HG03175 (cell line): ENCODE results near the gene ZDHHC14.
"Not testable (repeated sequence)": the region's sequence is repeated elsewhere in the genome, so short reads cannot be mapped to it uniquely, and the experiment has no call there.

Experiments
- ATAC-seq: cut with Tn5 transposase; IDR thresholded peaks from one replicate; pipeline ENCODE4 v1.9.1; 2021; ENCODE audit warnings: mild to moderate bottlenecking, moderate library complexity; ENCODE audit not compliant: unreplicated experiment

The ZDHHC14 gene

DNA sequence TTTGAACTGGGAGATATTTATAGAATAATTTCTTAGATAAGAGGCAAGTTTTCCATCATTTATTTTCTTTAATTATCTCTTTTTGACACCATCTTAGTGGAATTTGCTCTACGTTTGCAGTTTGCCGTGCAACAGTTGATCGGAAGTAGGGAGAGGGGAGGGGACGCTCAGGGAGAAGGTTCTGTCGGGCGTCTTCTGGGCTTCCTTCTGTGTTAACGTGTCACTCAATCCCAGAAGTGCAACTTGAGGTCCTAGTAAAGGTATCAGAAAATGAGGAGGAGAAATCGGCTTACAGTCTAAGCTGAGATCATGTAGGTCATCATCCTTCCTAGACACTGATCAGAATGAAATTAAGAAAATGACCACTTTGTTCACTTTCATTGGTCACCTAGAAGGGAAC lies 293.1 kb downstream of the ZDHHC14 start:
- no peak for ATAC-seq

DNA sequence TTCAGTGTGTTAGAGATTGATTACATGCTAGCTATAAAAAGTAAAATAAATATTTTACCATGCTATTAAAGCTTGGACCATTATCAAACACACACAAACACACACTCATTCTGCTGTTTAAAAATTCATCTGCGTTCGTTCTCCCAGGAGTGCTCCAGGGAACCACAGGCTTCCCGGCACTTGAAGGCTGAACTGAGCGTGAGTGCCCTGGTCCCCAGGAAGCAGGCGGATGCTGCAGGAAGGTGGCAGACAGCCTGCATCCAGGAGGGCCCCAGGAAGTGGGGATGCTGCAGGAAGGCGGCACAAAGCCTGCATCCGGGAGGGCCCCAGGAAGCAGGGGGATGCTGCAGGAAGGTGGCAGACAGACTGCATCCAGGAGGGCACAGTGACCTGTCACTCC lies 294.8 kb downstream of the ZDHHC14 start:
- ATAC-seq = no peak

DNA sequence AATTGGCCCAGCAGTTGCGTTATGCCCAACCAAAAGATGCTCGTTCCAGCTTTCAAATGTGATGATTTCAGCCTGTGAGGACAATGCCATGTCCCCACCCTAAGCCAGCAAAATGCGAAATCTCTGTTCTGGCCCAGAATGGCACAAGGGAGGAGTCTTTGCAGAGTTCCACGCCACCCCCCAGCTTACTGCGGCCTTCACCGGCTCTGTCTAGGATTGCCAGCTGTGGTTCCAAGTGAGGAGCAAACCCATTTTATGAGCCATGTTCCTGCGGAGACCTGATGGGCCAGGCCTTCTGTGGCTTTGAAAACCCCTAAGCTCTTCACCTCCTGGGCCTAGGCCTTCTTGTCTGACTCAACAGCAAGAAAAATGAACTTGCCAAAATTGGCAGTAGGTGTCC lies 295.3 kb downstream of the ZDHHC14 start:
- ATAC-seq = no peak

DNA sequence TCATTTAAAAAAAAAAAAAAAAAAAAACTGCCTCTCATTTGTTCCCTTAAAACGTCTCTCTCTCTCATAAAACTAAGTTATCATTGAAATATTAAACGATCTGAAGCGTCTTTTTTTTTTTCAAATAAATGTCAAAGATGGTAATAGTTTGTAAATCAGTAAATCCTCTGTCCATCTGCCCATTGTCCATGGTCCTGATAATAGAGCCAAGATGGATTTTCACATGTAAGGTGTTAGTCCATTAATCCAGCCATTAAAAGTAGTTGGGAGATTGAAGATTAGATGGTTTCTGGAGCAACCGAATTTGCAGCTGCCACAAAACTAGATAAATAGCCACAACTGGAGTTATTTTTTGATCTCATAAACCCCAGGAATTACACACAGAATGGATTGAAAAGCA lies 296.2 kb downstream of the ZDHHC14 start:
- ATAC-seq = no peak

DNA sequence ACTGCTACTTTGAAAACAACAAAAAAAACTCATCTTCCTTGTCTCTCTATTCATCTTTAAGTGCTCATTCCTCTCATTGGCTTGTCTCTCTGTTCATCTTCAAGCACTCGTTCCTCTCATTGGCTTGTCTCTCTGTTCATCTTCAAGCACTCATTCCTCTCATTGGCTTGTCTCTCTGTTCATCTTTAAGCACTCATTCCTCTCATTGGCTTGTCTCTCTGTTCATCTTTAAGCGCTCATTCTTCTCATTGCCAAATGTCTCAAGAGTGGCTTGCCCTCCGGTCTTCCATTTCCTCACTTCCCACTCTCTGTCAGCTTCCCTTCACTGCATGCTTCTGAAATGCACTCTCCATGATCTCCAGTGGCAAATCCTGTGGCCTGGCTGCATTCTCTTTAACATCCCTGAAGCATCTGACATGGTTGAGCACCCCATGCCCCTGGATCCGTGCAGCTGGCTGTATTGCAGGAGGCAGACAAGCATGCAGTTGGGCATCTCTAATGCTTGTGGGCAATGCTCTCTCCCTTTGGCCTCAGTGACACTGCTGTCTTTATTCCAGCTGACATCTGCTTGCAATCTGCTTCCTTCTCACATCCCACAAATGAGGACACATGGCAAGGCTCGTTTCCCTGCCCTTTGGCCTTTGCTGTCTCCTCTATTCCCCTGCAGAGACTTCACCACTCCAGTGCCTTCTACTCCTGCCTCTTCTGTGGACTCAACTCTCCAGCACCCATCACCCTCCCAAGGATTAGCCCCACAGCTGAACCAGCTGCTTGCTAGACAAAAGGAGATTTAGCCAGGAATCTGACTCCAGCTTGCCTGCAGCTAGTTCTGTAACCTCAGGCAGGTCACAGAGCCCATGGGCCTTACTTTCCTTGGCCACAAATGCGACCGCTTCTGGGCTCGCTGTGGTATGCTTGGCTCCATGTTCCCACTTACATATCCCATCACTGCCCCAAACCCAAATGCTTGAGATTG lies 298.9 kb downstream of the ZDHHC14 start:
- ATAC-seq = no peak

DNA sequence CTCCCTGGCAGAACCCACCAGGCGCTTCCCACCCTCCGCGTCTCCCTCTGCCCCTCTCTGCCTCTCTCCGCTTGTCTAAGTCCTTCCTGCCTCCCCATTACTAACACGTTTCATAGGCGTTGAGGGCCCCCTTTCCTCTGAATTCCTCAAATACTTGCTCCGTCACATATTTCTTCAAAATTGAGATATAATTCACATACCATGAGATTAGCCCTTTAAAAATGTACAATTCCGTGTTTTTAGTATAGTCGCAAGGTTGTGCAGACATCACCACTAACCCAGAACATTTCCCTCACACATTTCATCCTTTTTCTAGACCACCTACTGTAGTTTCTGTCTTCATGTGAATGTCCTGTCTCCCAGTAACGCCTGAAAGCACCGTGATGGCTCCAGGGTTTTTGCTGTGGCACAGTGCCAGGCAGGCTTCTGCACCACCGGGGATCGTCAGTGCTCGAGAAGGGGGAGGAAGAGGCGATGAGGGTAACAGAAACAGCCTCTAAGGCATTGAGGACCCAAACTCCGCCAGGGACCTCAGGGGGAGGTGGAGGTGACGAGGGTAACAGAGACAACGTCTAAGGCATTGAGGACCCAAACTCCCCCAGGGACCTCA lies 300.2 kb downstream of the ZDHHC14 start:
- ATAC-seq = no peak

DNA sequence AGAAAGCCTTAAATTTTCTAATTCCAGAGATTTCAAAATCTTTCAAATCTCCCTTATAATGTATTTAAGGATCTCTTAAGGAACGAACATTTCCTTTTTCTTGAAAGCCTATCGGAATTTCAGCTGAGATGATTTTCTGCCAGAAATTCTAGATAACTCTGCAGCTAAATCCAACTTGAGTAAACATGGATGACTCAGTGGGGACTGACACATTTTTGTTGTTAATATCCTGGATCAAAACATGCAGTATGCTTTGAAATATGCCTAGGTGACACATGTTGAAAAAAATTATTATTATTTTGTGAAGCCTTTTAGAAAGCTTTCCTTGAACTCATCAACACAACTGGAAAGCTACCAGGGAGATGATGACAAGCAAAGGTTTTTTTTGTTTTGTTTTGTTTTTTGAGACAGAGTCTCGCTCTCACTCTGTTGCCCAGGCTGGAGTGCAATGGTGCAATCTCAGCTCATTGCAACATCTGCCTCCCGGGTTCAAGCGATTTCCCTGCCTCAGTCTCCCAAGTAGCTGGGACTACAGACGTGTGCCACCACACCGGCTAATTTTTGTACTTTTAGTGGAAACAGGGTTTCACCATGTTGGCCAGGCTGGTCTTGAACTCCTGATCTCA lies 302.0 kb downstream of the ZDHHC14 start:
- ATAC-seq = no peak

- ATAC-seq = no peak
Measured at GRCh38 chr6:157683707-157684106, 302.7 kb downstream of the ZDHHC14 start.

- ATAC-seq = no peak
Measured at GRCh38 chr6:157684620-157685299, 303.8 kb downstream of the ZDHHC14 start.

- no peak for ATAC-seq
Measured at GRCh38 chr6:157685596-157686280, 304.7 kb downstream of the ZDHHC14 start.

DNA sequence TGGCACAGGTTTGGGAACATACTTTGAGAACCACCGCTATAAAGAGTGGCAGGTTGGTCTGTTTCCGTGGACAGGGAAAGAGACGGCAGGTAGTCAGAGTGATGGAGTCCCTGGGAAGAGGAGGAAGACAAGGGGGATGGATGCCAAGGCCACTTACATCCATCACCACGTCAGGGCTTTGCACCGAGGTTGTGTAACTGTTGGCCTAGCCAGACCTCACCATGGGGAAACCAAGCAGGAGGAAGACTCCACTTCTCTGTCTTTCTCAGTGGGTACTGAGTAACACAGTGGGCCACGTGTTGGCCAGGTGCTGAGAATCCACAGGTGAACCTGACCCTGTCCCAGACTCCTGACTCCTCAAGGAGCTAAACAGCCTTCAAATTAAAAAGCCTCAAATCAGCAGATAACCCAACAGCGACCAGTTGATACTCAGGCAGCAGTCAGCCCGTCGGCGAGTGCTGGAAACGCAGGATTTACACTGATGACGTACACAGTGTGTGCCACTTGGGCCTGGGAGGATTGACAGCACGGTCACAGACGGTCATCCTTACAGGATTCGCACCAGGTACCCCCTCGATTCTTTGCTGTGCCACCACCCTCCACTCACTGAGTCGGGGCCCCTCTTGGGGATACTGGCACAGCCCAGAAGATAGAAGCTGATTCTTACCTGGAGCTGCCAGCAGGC lies 307.4 kb downstream of the ZDHHC14 start:
- ATAC-seq = no peak

DNA sequence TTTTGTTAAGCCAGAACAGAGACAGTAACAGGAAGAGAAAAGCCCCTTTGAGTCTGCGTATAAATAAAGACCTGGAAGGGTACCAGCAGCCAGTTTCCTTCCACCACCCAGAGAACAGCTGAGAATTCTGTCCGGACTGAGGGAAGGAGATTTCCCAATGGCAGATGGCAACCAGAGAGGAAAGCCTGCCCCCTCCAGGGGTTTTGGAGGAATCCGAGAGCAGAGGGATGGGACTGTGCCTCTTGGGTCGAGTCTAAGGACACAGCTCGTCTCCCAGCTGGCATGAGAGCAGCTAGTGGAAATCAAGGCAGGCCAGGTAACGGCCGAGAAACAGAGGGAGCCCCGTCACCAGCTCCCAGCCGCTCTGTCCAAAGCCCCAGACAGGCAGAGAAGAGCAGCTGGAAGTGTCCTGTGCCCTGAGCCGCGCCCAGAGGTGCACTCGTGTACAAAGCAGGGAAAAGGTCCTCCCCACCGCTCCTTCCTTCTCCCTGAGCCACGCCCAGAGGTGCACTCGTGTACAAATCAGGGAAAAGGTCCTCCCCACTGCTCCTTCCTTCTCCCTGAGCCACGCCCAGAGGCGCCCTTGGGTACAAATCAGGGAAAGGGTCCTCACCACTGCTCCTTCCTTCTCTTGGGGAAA lies 308.1 kb downstream of the ZDHHC14 start:
- no peak for ATAC-seq

- no peak for ATAC-seq
Measured at GRCh38 chr6:157689875-157690274, 308.9 kb downstream of the ZDHHC14 start.

DNA sequence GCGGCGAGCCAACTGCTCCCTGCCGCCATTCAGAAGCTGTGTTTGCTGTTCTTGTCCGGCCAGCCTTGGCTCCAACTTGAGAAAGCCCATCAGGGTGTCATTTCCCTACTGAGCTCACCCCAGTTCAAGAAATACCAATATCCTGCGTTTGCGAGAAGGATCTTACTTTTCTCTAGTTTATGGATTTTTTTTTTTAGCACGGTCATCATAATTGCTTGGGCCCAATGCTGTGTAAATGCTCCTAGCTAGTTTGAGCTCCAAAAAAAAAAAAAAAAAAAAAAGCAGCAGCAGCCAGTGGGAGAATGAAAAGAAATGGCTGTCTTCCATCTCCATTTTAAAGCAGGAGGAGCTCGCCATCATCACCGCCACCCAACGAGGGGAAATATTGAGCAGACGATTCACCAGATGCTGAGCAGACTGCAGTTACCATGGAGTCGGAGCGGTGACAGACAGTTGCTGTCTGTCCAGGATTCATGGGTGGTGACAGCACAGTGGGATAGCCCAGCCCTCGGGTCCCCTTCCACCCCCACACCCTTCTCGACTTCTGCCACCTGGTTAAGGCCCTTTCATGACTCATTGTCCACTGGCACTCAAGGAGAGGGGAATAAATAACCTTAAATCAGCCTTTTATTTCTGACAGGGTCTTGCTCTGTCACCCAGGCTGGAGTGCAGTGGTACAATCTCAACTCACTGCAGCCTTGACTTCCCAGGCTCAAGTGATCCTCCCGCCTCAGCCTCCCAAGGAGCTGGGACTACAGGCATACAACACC lies 309.6 kb downstream of the ZDHHC14 start:
- ATAC-seq = no peak

- not testable (repeated sequence) for ATAC-seq
Measured at GRCh38 chr6:157691621-157692020, 310.6 kb downstream of the ZDHHC14 start.

DNA sequence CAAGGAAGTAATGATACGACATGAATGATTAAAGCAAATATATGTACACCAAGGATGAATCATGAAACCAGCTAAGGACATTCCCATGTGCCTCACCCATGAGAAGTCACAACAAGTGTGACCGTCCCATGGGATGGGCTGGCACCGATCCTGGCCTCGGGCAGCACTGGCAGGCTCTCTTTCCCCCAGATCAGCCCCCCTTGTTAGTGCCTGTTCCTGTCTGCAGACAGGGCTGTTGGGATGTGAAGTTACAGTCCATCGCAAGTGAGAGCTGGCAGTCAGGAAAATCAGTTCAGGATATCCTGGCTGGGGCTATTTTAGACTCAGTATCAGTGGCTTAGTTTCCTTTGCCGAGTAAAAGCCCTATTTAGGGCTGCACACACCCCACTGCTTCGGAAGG lies 312.9 kb downstream of the ZDHHC14 start:
- no peak for ATAC-seq

DNA sequence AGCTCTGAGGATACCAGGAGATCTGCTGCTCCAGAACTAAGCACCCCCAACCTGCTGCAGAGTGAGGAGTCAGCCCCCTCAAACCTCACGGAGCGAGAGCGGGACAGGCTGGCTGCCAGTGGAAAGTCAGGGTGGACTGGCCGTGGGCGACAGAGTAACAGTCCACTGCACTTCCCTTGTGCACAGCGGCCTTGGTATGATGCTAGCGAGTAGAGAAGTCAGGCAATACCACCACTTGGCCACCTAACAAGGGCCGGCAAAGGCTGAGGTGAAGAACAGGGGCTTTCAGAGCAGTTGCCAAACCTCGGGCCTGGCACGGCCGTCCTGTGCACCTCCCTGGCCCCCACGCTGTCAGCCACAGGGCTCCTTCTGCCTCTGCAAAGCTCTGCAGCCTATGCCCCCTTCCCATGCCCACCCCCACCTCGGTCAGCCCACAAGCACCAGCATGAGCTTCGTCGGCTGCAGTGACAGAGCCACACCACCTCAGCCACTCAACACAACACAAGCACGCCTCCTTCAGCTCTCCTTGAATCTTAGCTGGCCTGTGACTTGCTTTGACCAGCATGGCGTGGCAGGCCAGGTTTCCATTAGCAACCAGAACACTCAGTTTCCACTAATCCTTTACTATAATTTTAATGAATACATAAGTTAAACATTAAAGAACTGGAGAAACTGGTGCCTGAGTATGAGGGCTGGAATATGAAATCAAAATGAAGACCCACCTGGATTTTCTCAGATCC lies 314.5 kb downstream of the ZDHHC14 start:
- no peak for ATAC-seq
